ENCODE results near the gene GOLGB1. TPM values are rescaled to one million over a fixed set of nuclear protein-coding genes. Genes with fewer than 3 reads are reported as not detected.

The GOLGB1 gene
- total RNA-seq, 1 experiment from 2014 or later = 31.4 TPM

DNA sequence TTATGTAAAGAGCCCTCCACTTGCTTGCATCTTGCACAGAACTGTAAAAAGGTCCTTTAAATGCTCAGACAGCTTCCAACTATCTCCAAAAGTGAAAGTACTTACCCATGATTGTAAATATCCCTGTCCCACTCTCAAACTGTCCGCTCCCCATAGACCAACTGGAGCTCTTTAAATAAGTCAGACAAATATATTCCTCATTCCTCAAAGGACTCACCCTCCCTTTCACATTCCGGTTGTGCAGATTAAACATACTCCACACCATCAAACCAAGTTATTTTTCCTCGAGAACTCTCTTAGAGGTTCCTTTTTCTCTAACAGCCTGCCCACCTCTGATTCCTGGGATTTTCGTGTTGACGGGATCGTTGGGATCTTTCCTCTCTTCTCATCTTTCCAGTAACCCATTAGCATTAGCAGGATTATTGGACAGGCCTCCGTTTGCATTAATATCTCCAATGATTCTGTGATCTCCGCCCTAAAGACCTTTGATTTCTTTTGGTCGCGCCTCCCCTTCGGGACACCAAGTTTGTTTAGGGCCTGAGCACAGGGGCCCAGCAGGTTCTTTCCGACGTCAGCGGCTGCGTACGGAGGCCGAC, 763 bp downstream of the GOLGB1 start:
- H3K4me1 ChIP-seq (ENCODE audit: insufficient read depth, low read length) = no peaks in the 10 kb centered on the region
- H3K9ac ChIP-seq (ENCODE audit: extremely low read depth, insufficient read length, low read length) = peak overlapping the region; percentile 87
- no peaks in the 10 kb centered on the region for H3K9me3 ChIP-seq (ENCODE audit: control insufficient read depth, low read depth, low read length)
- no peaks in the 10 kb centered on the region; the same call in none of the 2 replicates for H3K27me3 Mint-ChIP-seq (ENCODE audit: low read depth)
- H2AFZ ChIP-seq (ENCODE audit: low read length) = no peak overlapping the region
- peak overlapping the region; percentile 99 for H3K18ac ChIP-seq (ENCODE audit: insufficient read length, low read depth, low read length)
- DNase-seq = no peak
- H3K27ac ChIP-seq (ENCODE audit: insufficient read length, low read depth, low read length) = peak overlapping the region; percentile 28
- H3K4me2 ChIP-seq (ENCODE audit: insufficient read depth, insufficient read length, low read length) = peak overlapping the region; percentile 94
- peaks cover 2% of the 10 kb centered on the region; the same call in 1 of the 2 replicates for H3K79me2 ChIP-seq (ENCODE audit: insufficient read depth, low read length)
- no peak overlapping the region for H3K4ac ChIP-seq (ENCODE audit: low read depth, low read length)
- H4K20me1 ChIP-seq (ENCODE audit: control insufficient read depth, insufficient read depth, insufficient read length) = no peaks in the 10 kb centered on the region
- H3K4me3 Mint-ChIP-seq = no peak overlapping the region
- TF ChIP-seq, protein P1, sequence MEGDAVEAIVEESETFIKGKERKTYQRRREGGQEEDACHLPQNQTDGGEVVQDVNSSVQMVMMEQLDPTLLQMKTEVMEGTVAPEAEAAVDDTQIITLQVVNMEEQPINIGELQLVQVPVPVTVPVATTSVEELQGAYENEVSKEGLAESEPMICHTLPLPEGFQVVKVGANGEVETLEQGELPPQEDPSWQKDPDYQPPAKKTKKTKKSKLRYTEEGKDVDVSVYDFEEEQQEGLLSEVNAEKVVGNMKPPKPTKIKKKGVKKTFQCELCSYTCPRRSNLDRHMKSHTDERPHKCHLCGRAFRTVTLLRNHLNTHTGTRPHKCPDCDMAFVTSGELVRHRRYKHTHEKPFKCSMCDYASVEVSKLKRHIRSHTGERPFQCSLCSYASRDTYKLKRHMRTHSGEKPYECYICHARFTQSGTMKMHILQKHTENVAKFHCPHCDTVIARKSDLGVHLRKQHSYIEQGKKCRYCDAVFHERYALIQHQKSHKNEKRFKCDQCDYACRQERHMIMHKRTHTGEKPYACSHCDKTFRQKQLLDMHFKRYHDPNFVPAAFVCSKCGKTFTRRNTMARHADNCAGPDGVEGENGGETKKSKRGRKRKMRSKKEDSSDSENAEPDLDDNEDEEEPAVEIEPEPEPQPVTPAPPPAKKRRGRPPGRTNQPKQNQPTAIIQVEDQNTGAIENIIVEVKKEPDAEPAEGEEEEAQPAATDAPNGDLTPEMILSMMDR (conservative IDR thresholded peaks at IDR 0.05) = no peak
- H4K8ac ChIP-seq (replicated peaks; ENCODE audit: insufficient read length, low read depth, low read length) = no peak overlapping the region
- H3K23ac ChIP-seq (ENCODE audit: insufficient read length, low read depth, low read length) = no peak overlapping the region
- no peak overlapping the region for H4K91ac ChIP-seq (ENCODE audit: insufficient read length, low read depth, low read length)
- no peaks in the 10 kb centered on the region for H3K27me3 ChIP-seq (ENCODE audit: insufficient read depth, low read length)
- no peaks in the 10 kb centered on the region for H3K36me3 Mint-ChIP-seq (ENCODE audit: insufficient read depth in 1 of 3, low read depth in 3 of 3)
- no peak overlapping the region for H2AK5ac ChIP-seq (ENCODE audit: insufficient read length, low read length)
- H3K56ac ChIP-seq (ENCODE audit: insufficient read length, low read depth, low read length) = no peak overlapping the region
- no peak overlapping the region for H2BK20ac ChIP-seq (ENCODE audit: low read depth, low read length, poor library complexity, severe bottlenecking)
- no peak overlapping the region for H2BK5ac ChIP-seq (ENCODE audit: insufficient read length, low read length)
- H2BK15ac ChIP-seq (ENCODE audit: low read depth, low read length) = no peak overlapping the region
- H3K14ac ChIP-seq (ENCODE audit: insufficient read depth, low read length) = peak overlapping the region; percentile 99
- H4K5ac ChIP-seq (ENCODE audit: insufficient read length, low read depth, low read length) = no peak overlapping the region
- peaks cover 10% of the 10 kb centered on the region for H3K23me2 ChIP-seq (ENCODE audit: insufficient read length, low read depth, low read length, poor library complexity, severe bottlenecking)
- H3K9me3 Mint-ChIP-seq = no peaks in the 10 kb centered on the region
- H3T11ph ChIP-seq (ENCODE audit: low read length) = no peak overlapping the region
- no peak overlapping the region for H2BK120ac ChIP-seq (ENCODE audit: low read depth, low read length, poor library complexity, severe bottlenecking)
- WGBS (ENCODE audit: extremely low coverage, insufficient read length, low lambda C conversion rate) = no CpG with 5 or more reads among the region's 17 CpGs
- H2BK12ac ChIP-seq (ENCODE audit: insufficient read length, low read depth, low read length) = no peak overlapping the region
- H3K4me1 Mint-ChIP-seq = peaks cover 3 to 7% of the 10 kb centered on the region in 2 experiments; a peak in 3 of 4 replicates
- H3K27ac Mint-ChIP-seq = no peak overlapping the region
- no peaks in the 10 kb centered on the region for H3K79me1 ChIP-seq (ENCODE audit: insufficient read depth, low read depth, low read length, poor library complexity, severe bottlenecking)
